Measurements from ENCODE around the gene SGF29.

SGF29 gene

GRCh38 chr16:28554634-28555423 lies 1.1 kb downstream of the SGF29 start:
- Histone ChIP-seq H3K4me3 (ENCODE audit: low read depth in 1 of 2, low read length in 2 of 2) (peak overlapping the region; percentile 49 to 90; a peak in 3 of 4 replicates), H3K79me2 (ENCODE audit: insufficient read depth, low read length) (peaks cover 43% of the 10 kb centered on the region), H3K27ac (ENCODE audit: low read length) (peak overlapping the region; percentile 73), H4K20me1 (ENCODE audit: insufficient read depth, low read length) (peaks cover 17% of the 10 kb centered on the region; the same call in 1 of the 2 replicates), H3K4me2 (ENCODE audit: insufficient read depth, low read length) (peak overlapping the region; percentile 97), H3K36me3 (ENCODE audit: insufficient read depth, low read length) (peaks cover 48% of the 10 kb centered on the region), H3K9me3 (ENCODE audit: insufficient read depth, low read length, severe bottlenecking) (no peaks in the 10 kb centered on the region), H3K4me1 (ENCODE audit: insufficient read depth, low read length) (peaks cover 22% of the 10 kb centered on the region), H3K27me3 (ENCODE audit: insufficient read depth, low read length, poor library complexity) (no peaks in the 10 kb centered on the region), H3K9ac (ENCODE audit: low read depth, low read length) (peak overlapping the region; percentile 70), H2AFZ (ENCODE audit: low read depth, low read length) (peak overlapping the region; percentile 68)
- no peak for DNase-seq
- TF ChIP-seq EZH2 (IDR thresholded peaks at IDR 0.05; ENCODE audit: borderline replicate concordance, low read depth, low read length, severe bottlenecking): no peak
- TF ChIP-seq, protein P1, sequence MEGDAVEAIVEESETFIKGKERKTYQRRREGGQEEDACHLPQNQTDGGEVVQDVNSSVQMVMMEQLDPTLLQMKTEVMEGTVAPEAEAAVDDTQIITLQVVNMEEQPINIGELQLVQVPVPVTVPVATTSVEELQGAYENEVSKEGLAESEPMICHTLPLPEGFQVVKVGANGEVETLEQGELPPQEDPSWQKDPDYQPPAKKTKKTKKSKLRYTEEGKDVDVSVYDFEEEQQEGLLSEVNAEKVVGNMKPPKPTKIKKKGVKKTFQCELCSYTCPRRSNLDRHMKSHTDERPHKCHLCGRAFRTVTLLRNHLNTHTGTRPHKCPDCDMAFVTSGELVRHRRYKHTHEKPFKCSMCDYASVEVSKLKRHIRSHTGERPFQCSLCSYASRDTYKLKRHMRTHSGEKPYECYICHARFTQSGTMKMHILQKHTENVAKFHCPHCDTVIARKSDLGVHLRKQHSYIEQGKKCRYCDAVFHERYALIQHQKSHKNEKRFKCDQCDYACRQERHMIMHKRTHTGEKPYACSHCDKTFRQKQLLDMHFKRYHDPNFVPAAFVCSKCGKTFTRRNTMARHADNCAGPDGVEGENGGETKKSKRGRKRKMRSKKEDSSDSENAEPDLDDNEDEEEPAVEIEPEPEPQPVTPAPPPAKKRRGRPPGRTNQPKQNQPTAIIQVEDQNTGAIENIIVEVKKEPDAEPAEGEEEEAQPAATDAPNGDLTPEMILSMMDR (IDR thresholded peaks at IDR 0.05; ENCODE audit: borderline replicate concordance, extremely low read depth, low read length, poor library complexity, severe bottlenecking): no peak
- ATAC-seq (ENCODE audit: insufficient read depth, low read depth): no peak

GRCh38 chr16:28555561-28555960 lies 1.8 kb downstream of the SGF29 start:
- H3K36me3 ChIP-seq (ENCODE audit: insufficient read depth, low read length): peaks cover 50% of the 10 kb centered on the region
- DNase-seq (no peak), ATAC-seq (ENCODE audit: insufficient read depth, low read depth) (no peak)
- H3K4me3 ChIP-seq (ENCODE audit: low read depth in 1 of 2, low read length in 2 of 2): no peak overlapping the region
- no peak overlapping the region for H3K9ac ChIP-seq (ENCODE audit: low read depth, low read length)
- no peak overlapping the region for H2AFZ ChIP-seq (ENCODE audit: low read depth, low read length)
- no peaks in the 10 kb centered on the region for H3K9me3 ChIP-seq (ENCODE audit: insufficient read depth, low read length, severe bottlenecking)
- TF ChIP-seq, protein P1 (IDR thresholded peaks at IDR 0.05; ENCODE audit: borderline replicate concordance, extremely low read depth, low read length, poor library complexity, severe bottlenecking): no peak
- no peak for TF ChIP-seq EZH2 (IDR thresholded peaks at IDR 0.05; ENCODE audit: borderline replicate concordance, low read depth, low read length, severe bottlenecking)
- no peak overlapping the region for H3K27ac ChIP-seq (ENCODE audit: low read length)
- H3K27me3 ChIP-seq (ENCODE audit: insufficient read depth, low read length, poor library complexity): no peaks in the 10 kb centered on the region
- H3K79me2 ChIP-seq (ENCODE audit: insufficient read depth, low read length): peaks cover 45% of the 10 kb centered on the region
- H4K20me1 ChIP-seq (ENCODE audit: insufficient read depth, low read length): peaks cover 17% of the 10 kb centered on the region; the same call in 1 of the 2 replicates
- H3K4me2 ChIP-seq (ENCODE audit: insufficient read depth, low read length): peak overlapping the region; percentile 97; the same call in 1 of the 2 replicates
- H3K4me1 ChIP-seq (ENCODE audit: insufficient read depth, low read length): peaks cover 22% of the 10 kb centered on the region

GRCh38 chr16:28556914-28557320 lies 3.2 kb downstream of the SGF29 start:
- ATAC-seq (ENCODE audit: insufficient read depth, low read depth) (no peak), DNase-seq (no peak)
- Histone ChIP-seq H3K9me3 (ENCODE audit: insufficient read depth, low read length, severe bottlenecking) (no peaks in the 10 kb centered on the region), H4K20me1 (ENCODE audit: insufficient read depth, low read length) (peaks cover 22% of the 10 kb centered on the region; the same call in 1 of the 2 replicates), H3K4me1 (ENCODE audit: insufficient read depth, low read length) (peaks cover 22% of the 10 kb centered on the region), H3K4me2 (ENCODE audit: insufficient read depth, low read length) (no peak overlapping the region), H3K9ac (ENCODE audit: low read depth, low read length) (no peak overlapping the region), H3K27me3 (ENCODE audit: insufficient read depth, low read length, poor library complexity) (no peaks in the 10 kb centered on the region), H2AFZ (ENCODE audit: low read depth, low read length) (no peak overlapping the region), H3K79me2 (ENCODE audit: insufficient read depth, low read length) (peaks cover 51% of the 10 kb centered on the region), H3K36me3 (ENCODE audit: insufficient read depth, low read length) (peaks cover 50% of the 10 kb centered on the region), H3K27ac (ENCODE audit: low read length) (no peak overlapping the region), H3K4me3 (ENCODE audit: low read depth in 1 of 2, low read length in 2 of 2) (no peak overlapping the region)
- no peak for TF ChIP-seq EZH2 (IDR thresholded peaks at IDR 0.05; ENCODE audit: borderline replicate concordance, low read depth, low read length, severe bottlenecking)
- TF ChIP-seq, protein P1 (IDR thresholded peaks at IDR 0.05; ENCODE audit: borderline replicate concordance, extremely low read depth, low read length, poor library complexity, severe bottlenecking): no peak

Data from DND-41 (cell line).